SK-N-SH (cell line): ENCODE data around the gene SPANXN4. TPM values are rescaled to one million over a fixed set of nuclear protein-coding genes. Genes with fewer than 3 reads are reported as not detected.

Source experiments
- CTCF ChIA-PET: fragments of 300-600, 350-600 bp; formaldehyde crosslinking; extraction: SDS; loops from one replicate; lab custom pipeline; 2021; lab: Yijun Ruan, JAX
- POLR2A ChIA-PET: fragments of 350-600 bp; sonication (Branson Sonifier 250); formaldehyde crosslinking; extraction: SDS; loops from one replicate; lab custom pipeline; 2020; ENCODE audit warnings: antibody characterized with exemption, inconsistent platforms; lab: Yijun Ruan, JAX
- DNase-seq: peaks from one replicate; pipeline ENCODE4 v3.0.0; 2012
- H2AFZ ChIP-seq: fragments of 200-600 bp; sonication (generic); 2 replicates; pipeline ENCODE4 v1.8.1; 2016; ENCODE audit warnings: antibody characterized with exemption, mild to moderate bottlenecking, low read depth
- H3F3A ChIP-seq: fragments of 200-600 bp; sonication (generic); replicated peaks from 2 replicates; pipeline ENCODE3; 2016; ENCODE audit warnings: antibody characterized with exemption, mild to moderate bottlenecking; ENCODE audit not compliant: insufficient read depth
- H3K27ac ChIP-seq, 2 experiments: fragments of 200-500 bp in 1 of 2; fragments of 200-600 bp in 1 of 2; sonication (Bioruptor generic) in 1 of 2; sonication (generic), shearing (Covaris generic) in 1 of 2; 2 replicates each; pipeline versions ENCODE4 v1.5.1 to v1.6.1; 2014 to 2016; ENCODE audit warnings: low read depth in 2 of 2, inconsistent platforms in 1 of 2, low read length in 1 of 2, mild to moderate bottlenecking in 1 of 2, mixed read lengths in 1 of 2
- H3K27me3 ChIP-seq: fragments of 200-600 bp; sonication (generic), shearing (Covaris generic); 2 replicates; pipeline ENCODE4 v1.6.1; 2016; ENCODE audit warnings: mixed run types; ENCODE audit not compliant: insufficient read depth
- H3K36me3 ChIP-seq, 2 experiments: fragments of 200-500 bp in 1 of 2; fragments of 200-600 bp in 1 of 2; sonication (Bioruptor generic) in 1 of 2; sonication (generic) in 1 of 2; replicated peaks in 1 of 2; 2 replicates each; pipeline versions ENCODE3 to v1.5.1; 2014 to 2016; ENCODE audit warnings: low read length in 1 of 2, mild to moderate bottlenecking in 1 of 2; ENCODE audit not compliant: insufficient read depth in 2 of 2, control insufficient read depth in 1 of 2
- H3K4me1 ChIP-seq, 2 experiments: fragments of 200-500 bp in 1 of 2; fragments of 200-600 bp in 1 of 2; sonication (Bioruptor generic) in 1 of 2; sonication (generic), shearing (Covaris generic) in 1 of 2; 2 replicates each; pipeline versions ENCODE4 v1.5.1 to v1.6.1; 2014 to 2016; ENCODE audit warnings: low read depth in 1 of 2, low read length in 1 of 2, mixed run types in 1 of 2; ENCODE audit not compliant: insufficient read depth in 2 of 2, control insufficient read depth in 1 of 2
- H3K4me2 ChIP-seq: fragments of 200-600 bp; sonication (generic), shearing (Covaris generic); 2 replicates; pipeline ENCODE4 v1.6.1; 2017; ENCODE audit warnings: mixed run types
- H3K4me3 ChIP-seq, 2 experiments: fragments of 200-500 bp in 1 of 2; fragments of 200-600 bp in 1 of 2; sonication (Bioruptor generic) in 1 of 2; sonication (generic), shearing (Covaris generic) in 1 of 2; 2 replicates each; pipeline versions ENCODE4 v1.5.1 to v1.8.1; 2014 to 2016; ENCODE audit warnings: low read depth in 2 of 2, inconsistent platforms in 1 of 2, low read length in 1 of 2, mild to moderate bottlenecking in 1 of 2, mixed read lengths in 1 of 2, moderate library complexity in 1 of 2
- H3K79me2 ChIP-seq: fragments of 200-600 bp; sonication (generic); 2 replicates; pipeline ENCODE4 v1.8.1; 2017; ENCODE audit warnings: mild to moderate bottlenecking; ENCODE audit not compliant: insufficient read depth
- H3K9ac ChIP-seq: fragments of 200-600 bp; sonication (generic); 2 replicates; pipeline ENCODE4 v1.6.1; 2017; ENCODE audit warnings: mixed run types
- H3K9me2 ChIP-seq: fragments of 200-600 bp; sonication (generic); 2 replicates; pipeline ENCODE4 v1.6.1; 2017; ENCODE audit warnings: mixed run types
- H3K9me3 ChIP-seq: fragments of 200-600 bp; sonication (generic); 2 replicates; pipeline ENCODE4 v1.6.1; 2017; ENCODE audit warnings: mixed run types, mild to moderate bottlenecking, moderate library complexity
- H4K20me1 ChIP-seq: fragments of 200-600 bp; sonication (generic); 2 replicates; pipeline ENCODE4 v1.6.1; 2017; ENCODE audit warnings: mild to moderate bottlenecking, mixed run types; ENCODE audit not compliant: insufficient read depth
- CHD2 ChIP-seq: fragments of 150-350 bp; IDR thresholded peaks from 2 replicates; pipeline ENCODE4 v1.6.1; 2018; ENCODE audit warnings: low read length; ENCODE audit not compliant: partially characterized antibody
- ELF1 ChIP-seq: IDR thresholded peaks from 2 replicates; pipeline ENCODE4 v1.4.0; 2012
- EP300 ChIP-seq, 2 experiments: IDR thresholded peaks; 2 replicates each; pipeline versions ENCODE4 v1.4.0 to v1.6.1; 2012; ENCODE audit warnings: borderline replicate concordance in 1 of 2, low read depth in 1 of 2, low read length in 1 of 2
- FOSL2 ChIP-seq: IDR thresholded peaks from 2 replicates; pipeline ENCODE4 v1.4.0; 2012; ENCODE audit warnings: low read depth, mild to moderate bottlenecking, moderate library complexity, borderline replicate concordance
- GATA2 ChIP-seq: sonication (generic); formaldehyde crosslinking; IDR thresholded peaks from 2 replicates; pipeline ENCODE4 v1.5.0; 2020; ENCODE audit warnings: mild to moderate bottlenecking, missing genetic modification reagents
- JUND ChIP-seq: IDR thresholded peaks from 2 replicates; pipeline ENCODE4 v1.4.0; 2012
- MXI1 ChIP-seq: IDR thresholded peaks from 2 replicates; pipeline ENCODE4 v1.6.1; 2012; ENCODE audit warnings: mild to moderate bottlenecking, low read depth, low read length, improper control_type of control experiment
- NFIC ChIP-seq: IDR thresholded peaks from 2 replicates; pipeline ENCODE4 v1.4.0; 2012; ENCODE audit warnings: borderline replicate concordance
- NRF1 ChIP-seq: IDR thresholded peaks from 2 replicates; pipeline ENCODE4 v1.6.1; 2012; ENCODE audit warnings: low read depth, mild to moderate bottlenecking, low read length
- POLR2AphosphoS5 ChIP-seq: IDR thresholded peaks from 2 replicates; pipeline ENCODE4 v1.6.1; 2012; ENCODE audit warnings: low read depth, low read length
- RFX5 ChIP-seq: IDR thresholded peaks from 2 replicates; pipeline ENCODE4 v1.6.1; 2012; ENCODE audit warnings: mild to moderate bottlenecking, improper control_type of control experiment, low read length
- RXRA ChIP-seq: IDR thresholded peaks from 2 replicates; pipeline ENCODE4 v1.4.0; 2012; ENCODE audit warnings: low read depth, mild to moderate bottlenecking, borderline replicate concordance
- SIN3A ChIP-seq: IDR thresholded peaks from 2 replicates; pipeline ENCODE4 v1.6.1; 2012; ENCODE audit warnings: low read depth, mild to moderate bottlenecking, low read length, moderate library complexity, borderline replicate concordance
- SMC3 ChIP-seq: IDR thresholded peaks from 2 replicates; pipeline ENCODE4 v1.6.1; 2012; ENCODE audit warnings: low read depth, low read length, improper control_type of control experiment
- TEAD4 ChIP-seq: IDR thresholded peaks from 2 replicates; pipeline ENCODE4 v1.4.0; 2012; ENCODE audit warnings: mild to moderate bottlenecking, borderline replicate concordance; ENCODE audit not compliant: insufficient read depth
- WGBS: methylation state at CpG from one replicate; pipeline ENCODE4 v1.1.6; 2017; ENCODE audit warnings: low lambda C conversion rate; 5-methylcytosine and 5-hydroxymethylcytosine counted together
- polyA plus RNA-seq, 3 experiments: library from polyadenylated mRNA; depleted of rRNA; stranded (reverse); fragments of >200 nt; gene quantifications; 2 replicates each; pipeline ENCODE4 v1.2.3, GENCODE V29; 2012
- TF ChIP-seq, protein P1 (sequence below): fragments of 200-600 bp; sonication (generic); IDR thresholded peaks from 2 replicates; pipeline ENCODE4 v1.6.1; 2017; ENCODE audit warnings: antibody characterized with exemption, mild to moderate bottlenecking, moderate library complexity
- TF ChIP-seq, protein P2 (sequence below): fragments of 150-350 bp; IDR thresholded peaks from 2 replicates; pipeline ENCODE4 v1.6.1; 2017; ENCODE audit warnings: antibody characterized with exemption, low read length, low read depth, borderline replicate concordance
- TF ChIP-seq, protein P3 (sequence below): fragments of 150-350 bp; IDR thresholded peaks from 2 replicates; pipeline ENCODE4 v1.6.1; 2016; ENCODE audit warnings: mild to moderate bottlenecking, low read depth, low read length
- TF ChIP-seq, protein P4 (sequence below): IDR thresholded peaks from 2 replicates; pipeline ENCODE4 v1.4.0; 2012; ENCODE audit warnings: low read depth

SPANXN4 gene
- polyA plus RNA-seq, 1 of the 3 experiments (the other 2 are of a cell fraction): not detected

DNA sequence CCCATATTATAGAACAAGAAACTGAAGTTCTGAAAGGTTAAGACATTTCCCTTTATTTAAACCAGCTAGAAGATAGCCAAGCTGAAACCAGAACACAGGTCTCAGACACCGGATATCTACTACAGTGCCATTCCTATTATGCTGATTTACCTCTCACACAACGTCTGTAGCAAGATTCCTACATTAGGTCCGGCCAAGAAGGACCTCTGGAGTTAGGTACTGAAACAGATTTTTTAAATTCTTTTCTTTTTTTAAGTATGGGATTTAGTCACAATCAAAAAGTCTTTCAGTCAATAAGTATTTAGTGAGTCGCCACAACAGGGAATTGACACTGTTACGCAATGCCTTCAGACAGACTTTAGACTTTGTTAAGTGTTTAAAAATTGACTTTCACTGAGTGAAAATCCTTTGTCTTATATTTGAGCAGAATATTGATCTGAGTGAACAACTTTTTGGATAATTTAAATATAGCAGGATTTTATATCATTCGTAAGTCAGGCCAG lies 26.5 kb upstream of the SPANXN4 start:
- POLR2A ChIA-PET: no interaction called here
- H3K9ac ChIP-seq: no peak overlapping the region
- no peak overlapping the region for H2AFZ ChIP-seq
- H3K4me1 ChIP-seq: no peaks in the 10 kb centered on the region
- H3K27ac ChIP-seq: no peak overlapping the region
- no peaks in the 10 kb centered on the region for H3F3A ChIP-seq
- H3K4me2 ChIP-seq: no peak overlapping the region
- CTCF ChIA-PET: no interaction called here
- H3K4me3 ChIP-seq: no peak overlapping the region
- H4K20me1 ChIP-seq: no peaks in the 10 kb centered on the region
- 8% methylated on average over 6 of the region's 6 CpGs for WGBS
- no peaks in the 10 kb centered on the region for H3K9me3 ChIP-seq
- H3K79me2 ChIP-seq: no peaks in the 10 kb centered on the region
- TF ChIP-seq CHD2: no peak
- no peak for TF ChIP-seq SMC3
- TF ChIP-seq EP300 (IDR thresholded peaks at IDR 0.05; ENCODE audit: borderline replicate concordance in 1 of 2, low read depth in 1 of 2, low read length in 1 of 2): no peak
- no peak for TF ChIP-seq TEAD4
- TF ChIP-seq RXRA: no peak
- TF ChIP-seq MXI1: no peak
- DNase-seq: no peak
- H3K36me3 ChIP-seq: no peaks in the 10 kb centered on the region
- no peaks in the 10 kb centered on the region for H3K9me2 ChIP-seq
- no peaks in the 10 kb centered on the region for H3K27me3 ChIP-seq

DNA sequence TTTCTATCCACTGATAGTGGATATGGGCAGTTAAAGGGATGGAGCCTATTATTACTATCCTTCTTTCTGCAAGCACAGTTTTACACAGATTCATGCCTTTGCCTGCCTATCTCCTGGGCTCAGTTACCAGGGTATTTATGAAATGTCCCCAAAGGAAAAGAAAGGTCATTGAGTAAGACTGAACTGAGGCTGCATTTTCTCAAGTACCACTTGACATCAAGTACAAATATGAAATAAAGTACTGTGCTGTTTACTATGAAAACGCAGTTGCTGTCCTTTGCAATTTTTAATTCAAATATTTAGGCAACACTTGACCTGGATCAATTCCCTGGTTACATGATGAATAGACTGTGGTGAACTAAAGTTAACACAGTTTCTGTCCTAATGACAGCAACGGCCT lies 23.5 kb upstream of the SPANXN4 start:
- WGBS: 2% methylated on average over 2 of the region's 2 CpGs
- H3K27me3 ChIP-seq: no peaks in the 10 kb centered on the region
- TF ChIP-seq, protein P1, sequence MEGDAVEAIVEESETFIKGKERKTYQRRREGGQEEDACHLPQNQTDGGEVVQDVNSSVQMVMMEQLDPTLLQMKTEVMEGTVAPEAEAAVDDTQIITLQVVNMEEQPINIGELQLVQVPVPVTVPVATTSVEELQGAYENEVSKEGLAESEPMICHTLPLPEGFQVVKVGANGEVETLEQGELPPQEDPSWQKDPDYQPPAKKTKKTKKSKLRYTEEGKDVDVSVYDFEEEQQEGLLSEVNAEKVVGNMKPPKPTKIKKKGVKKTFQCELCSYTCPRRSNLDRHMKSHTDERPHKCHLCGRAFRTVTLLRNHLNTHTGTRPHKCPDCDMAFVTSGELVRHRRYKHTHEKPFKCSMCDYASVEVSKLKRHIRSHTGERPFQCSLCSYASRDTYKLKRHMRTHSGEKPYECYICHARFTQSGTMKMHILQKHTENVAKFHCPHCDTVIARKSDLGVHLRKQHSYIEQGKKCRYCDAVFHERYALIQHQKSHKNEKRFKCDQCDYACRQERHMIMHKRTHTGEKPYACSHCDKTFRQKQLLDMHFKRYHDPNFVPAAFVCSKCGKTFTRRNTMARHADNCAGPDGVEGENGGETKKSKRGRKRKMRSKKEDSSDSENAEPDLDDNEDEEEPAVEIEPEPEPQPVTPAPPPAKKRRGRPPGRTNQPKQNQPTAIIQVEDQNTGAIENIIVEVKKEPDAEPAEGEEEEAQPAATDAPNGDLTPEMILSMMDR: no peak
- TF ChIP-seq, protein P2, sequence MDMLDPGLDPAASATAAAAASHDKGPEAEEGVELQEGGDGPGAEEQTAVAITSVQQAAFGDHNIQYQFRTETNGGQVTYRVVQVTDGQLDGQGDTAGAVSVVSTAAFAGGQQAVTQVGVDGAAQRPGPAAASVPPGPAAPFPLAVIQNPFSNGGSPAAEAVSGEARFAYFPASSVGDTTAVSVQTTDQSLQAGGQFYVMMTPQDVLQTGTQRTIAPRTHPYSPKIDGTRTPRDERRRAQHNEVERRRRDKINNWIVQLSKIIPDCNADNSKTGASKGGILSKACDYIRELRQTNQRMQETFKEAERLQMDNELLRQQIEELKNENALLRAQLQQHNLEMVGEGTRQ: no peak
- no peak for TF ChIP-seq GATA2 (CRISPR knock-in tag)
- no peak for TF ChIP-seq NFIC
- TF ChIP-seq RXRA: no peak
- TF ChIP-seq TEAD4: no peak
- no peak for TF ChIP-seq NRF1
- no peak for TF ChIP-seq MXI1
- no peak for TF ChIP-seq JUND
- TF ChIP-seq, protein P3, sequence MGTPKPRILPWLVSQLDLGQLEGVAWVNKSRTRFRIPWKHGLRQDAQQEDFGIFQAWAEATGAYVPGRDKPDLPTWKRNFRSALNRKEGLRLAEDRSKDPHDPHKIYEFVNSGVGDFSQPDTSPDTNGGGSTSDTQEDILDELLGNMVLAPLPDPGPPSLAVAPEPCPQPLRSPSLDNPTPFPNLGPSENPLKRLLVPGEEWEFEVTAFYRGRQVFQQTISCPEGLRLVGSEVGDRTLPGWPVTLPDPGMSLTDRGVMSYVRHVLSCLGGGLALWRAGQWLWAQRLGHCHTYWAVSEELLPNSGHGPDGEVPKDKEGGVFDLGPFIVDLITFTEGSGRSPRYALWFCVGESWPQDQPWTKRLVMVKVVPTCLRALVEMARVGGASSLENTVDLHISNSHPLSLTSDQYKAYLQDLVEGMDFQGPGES: no peak
- TF ChIP-seq RFX5: no peak
- no peak for TF ChIP-seq ELF1
- no peak for TF ChIP-seq FOSL2
- TF ChIP-seq SIN3A: no peak
- TF ChIP-seq, protein P4, sequence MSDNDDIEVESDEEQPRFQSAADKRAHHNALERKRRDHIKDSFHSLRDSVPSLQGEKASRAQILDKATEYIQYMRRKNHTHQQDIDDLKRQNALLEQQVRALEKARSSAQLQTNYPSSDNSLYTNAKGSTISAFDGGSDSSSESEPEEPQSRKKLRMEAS: no peak
- no peak for TF ChIP-seq POLR2AphosphoS5

More for the DNA sequence above, 23.5 kb upstream of the SPANXN4 start:
- Histone ChIP-seq H3K27ac (no peak overlapping the region), H3K4me2 (no peak overlapping the region), H3K79me2 (no peaks in the 10 kb centered on the region), H2AFZ (no peak overlapping the region), H3K4me3 (no peak overlapping the region), H3K9me2 (no peaks in the 10 kb centered on the region), H3K9ac (no peak overlapping the region), H3K9me3 (no peaks in the 10 kb centered on the region), H3K36me3 (no peaks in the 10 kb centered on the region), H3F3A (no peaks in the 10 kb centered on the region), H3K4me1 (no peaks in the 10 kb centered on the region), H4K20me1 (no peaks in the 10 kb centered on the region)
- CTCF ChIA-PET: no interaction called here
- DNase-seq: no peak
- POLR2A ChIA-PET: no interaction called here
